SK-N-MC (cell line): ENCODE data around the gene ZNF536.

Experiments
- EZH2 ChIP-seq: fragments of 200-600 bp; sonication (generic); IDR thresholded peaks from one replicate; pipeline ENCODE4 v1.6.1; 2017; ENCODE audit warnings: antibody characterized with exemption
- POLR2AphosphoS5 ChIP-seq: IDR thresholded peaks from 2 replicates; pipeline ENCODE4 v1.6.1; 2012; ENCODE audit warnings: mild to moderate bottlenecking, low read depth, low read length, borderline replicate concordance

DNA sequence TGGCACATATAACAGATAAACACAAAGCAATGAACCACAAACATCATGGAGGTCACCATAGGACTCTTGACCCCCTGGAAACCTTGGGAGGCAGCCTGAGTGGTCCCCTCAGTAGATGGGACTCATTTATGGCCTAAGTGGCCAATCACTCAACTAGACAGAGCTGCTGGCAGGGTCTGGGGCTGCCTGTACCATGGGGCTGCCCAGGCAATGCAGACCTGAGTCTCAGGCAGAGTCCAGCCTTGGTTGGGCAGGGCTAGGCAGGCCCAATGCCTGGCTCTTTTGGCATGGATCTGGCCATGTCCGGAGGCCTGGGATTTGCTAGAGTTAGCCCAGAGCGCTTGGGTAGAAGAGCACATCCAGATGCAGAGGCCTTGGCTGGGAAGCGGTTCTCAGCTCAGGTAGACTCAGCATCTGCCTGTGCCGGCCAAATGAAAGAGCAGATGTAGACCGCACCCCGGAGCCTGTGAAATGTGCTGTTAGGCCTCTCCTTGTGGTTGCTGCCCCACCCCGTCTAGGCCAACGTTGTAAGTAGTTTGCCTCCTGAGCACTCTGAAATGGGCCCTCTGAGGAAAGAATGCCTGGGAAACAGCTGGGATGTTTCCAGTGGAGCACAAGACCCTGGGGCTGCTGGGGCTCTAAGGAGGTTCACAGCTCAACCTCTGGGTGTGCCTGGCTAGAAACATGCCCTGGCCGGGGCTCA lies 171.2 kb downstream of the ZNF536 start:
- TF ChIP-seq EZH2 (no peak), POLR2AphosphoS5 (no peak)
